ENCODE measurements around the gene MRPS31.

MRPS31 gene

DNA sequence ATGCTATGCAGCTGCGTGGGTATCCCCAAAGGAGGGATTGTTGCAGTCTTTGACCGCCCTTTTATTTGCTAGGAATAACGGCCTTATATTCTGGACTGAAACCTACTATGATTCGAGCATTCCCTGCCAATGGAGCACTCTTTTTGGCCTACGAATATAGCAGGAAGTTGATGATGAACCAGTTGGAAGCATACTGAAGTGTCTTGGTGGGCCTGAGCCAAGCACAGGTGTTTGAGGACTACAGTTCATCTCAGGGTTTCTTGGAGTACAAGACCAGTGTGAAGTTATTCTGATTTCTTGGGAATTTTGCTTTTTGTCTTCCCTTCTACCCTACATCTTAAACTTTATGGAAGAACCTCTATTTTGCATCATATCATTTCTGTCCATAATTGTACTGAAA, 38.5 kb upstream of the MRPS31 start:
- TF ChIP-seq, protein P1, sequence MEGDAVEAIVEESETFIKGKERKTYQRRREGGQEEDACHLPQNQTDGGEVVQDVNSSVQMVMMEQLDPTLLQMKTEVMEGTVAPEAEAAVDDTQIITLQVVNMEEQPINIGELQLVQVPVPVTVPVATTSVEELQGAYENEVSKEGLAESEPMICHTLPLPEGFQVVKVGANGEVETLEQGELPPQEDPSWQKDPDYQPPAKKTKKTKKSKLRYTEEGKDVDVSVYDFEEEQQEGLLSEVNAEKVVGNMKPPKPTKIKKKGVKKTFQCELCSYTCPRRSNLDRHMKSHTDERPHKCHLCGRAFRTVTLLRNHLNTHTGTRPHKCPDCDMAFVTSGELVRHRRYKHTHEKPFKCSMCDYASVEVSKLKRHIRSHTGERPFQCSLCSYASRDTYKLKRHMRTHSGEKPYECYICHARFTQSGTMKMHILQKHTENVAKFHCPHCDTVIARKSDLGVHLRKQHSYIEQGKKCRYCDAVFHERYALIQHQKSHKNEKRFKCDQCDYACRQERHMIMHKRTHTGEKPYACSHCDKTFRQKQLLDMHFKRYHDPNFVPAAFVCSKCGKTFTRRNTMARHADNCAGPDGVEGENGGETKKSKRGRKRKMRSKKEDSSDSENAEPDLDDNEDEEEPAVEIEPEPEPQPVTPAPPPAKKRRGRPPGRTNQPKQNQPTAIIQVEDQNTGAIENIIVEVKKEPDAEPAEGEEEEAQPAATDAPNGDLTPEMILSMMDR (IDR thresholded peaks at IDR 0.05) = no peak

DNA sequence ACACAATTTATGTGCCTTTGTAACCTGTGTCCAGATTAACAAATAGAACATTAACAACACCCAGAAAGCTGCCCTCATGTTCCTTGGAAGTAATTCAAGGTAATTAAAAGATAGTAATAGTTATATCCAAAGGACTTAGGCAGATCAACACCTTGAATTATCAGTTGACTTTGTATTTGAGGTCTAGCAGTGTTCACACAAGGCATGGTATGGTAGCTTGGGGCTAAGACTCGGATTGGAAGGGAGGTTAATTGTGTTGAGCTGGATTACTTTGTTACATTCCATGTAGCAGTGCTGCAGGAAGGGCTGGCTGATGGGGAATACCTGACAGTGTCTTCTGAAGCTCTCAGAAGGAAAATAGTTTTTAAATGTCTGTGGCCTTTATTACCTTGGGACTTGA, 35.3 kb upstream of the MRPS31 start:
- TF ChIP-seq, protein P1 (IDR thresholded peaks at IDR 0.05) = no peak

DNA sequence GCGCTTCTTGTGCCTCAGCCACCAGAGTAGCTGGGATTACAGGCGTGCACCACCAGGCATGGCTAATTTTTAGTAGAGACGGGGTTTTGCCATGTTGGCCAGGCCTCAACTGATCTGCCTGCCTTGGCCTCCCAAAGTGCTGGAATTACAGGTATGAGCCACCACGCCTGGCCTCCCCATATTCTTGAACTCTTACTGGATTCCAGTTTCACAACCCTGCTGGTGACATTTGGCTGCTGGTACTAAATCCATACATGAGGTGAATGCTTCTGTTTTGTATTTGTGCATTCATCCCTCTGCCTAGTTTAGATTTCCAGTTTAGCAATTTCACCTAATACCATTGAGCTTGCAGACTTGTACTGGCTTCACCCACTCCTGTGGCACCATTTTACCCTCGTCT, 32.3 kb upstream of the MRPS31 start:
- TF ChIP-seq, protein P1 (IDR thresholded peaks at IDR 0.05) = no peak

DNA sequence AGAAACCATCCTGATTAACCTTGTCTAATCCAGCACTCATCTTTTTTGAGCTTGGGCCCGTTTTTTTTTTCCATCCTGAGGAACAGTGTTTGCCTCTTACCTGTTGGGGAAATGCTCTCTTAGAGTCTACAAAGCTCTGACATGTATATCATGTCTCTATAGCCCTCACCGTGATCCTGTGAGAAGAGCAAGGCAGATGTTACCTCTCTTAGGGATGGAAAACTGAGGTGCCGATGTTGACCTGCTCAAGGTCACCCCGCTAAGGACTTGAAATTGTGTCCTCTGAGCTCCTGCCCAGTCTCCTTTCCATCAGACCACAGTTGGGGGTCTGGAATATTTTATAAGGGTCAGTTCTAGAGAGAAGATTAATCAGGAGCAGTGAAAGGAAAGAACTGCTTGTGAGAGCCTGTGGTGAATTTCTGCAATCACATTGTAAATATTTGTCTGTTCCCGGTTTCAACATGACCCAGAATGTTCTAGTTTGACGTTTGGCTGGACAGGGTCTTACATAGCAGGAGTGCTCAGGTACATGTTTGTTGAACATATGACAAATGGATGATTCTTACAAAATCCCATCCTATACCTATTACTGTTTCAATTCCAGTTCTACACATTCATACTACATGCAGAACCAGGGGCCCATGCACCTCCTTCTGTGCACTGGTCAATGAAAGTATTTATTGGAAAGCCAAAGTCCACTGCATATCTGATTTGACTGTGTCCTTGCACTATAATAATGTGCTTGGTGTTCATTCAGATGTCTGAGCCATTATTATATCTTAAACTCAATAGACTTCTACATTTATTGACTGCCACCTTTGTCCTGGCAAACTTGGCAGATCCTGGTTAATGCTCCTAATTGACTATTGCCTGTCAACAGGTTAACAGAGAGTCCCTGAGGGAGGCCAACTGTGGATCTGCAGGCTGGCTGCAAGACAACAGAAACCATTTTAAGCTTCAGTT, 30.5 kb upstream of the MRPS31 start:
- TF ChIP-seq, protein P1 (IDR thresholded peaks at IDR 0.05) = no peak

DNA sequence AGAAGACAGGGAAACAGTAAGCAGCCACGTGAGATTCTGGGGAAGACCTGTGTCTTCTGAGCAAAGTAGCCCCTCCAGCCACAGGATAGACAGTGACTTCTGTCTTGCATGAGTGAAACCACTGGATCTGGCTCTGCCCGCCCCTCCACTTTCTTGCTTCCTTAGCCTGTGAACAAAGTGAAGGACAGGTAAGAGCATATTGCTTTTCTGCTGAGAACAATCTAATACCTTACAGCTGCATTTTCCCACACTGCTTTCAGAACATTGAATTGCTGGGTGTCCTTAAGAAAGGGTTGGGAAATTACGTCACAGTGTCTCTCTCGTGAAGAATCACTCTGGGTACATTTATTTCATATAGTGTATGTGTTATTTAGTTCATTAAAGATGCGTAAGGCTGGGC, 29.6 kb upstream of the MRPS31 start:
- TF ChIP-seq, protein P1 (IDR thresholded peaks at IDR 0.05) = no peak

DNA sequence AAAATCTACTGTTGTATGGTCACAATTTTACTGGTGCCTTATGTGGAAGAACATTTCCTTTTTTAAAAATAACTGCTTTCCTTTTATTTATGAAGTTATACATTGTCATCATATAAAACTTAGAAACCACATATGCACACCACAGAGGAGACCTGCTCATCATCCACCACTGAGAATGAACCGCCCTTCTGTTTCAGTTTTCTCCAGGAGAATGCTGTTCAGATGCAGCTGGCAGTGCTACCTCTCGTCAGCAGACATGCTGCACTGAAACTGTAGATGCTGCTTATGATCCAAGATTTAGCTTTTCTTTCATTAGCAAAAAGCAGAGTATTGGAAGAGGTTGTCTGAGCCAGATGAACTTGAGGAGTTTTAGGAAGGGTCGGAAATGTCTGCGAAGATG, 28.5 kb upstream of the MRPS31 start:
- TF ChIP-seq, protein P1 (IDR thresholded peaks at IDR 0.05) = no peak

DNA sequence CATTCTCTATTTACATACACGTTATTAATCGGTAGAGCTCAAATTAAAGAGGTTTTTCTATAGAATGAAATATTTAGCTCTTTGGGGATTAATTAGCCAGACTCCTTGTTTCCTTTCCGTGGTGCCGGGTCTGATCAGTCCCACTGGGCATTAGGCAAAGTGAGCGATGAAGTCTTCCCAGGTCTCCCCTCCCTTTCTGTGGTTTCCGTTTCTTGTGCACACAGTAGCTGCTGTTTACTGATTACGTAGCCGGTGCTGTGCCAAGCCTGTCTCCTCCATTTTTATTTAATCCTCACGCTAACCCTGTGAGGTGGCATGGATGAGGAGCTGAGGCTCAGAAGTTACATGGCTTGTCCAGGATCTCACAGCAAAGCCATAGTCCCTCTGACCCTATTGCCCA, 27.4 kb upstream of the MRPS31 start:
- TF ChIP-seq, protein P1 (IDR thresholded peaks at IDR 0.05) = no peak

All from LNCAP (cell line).